Choroid plexus epithelial cell (primary cell): Measurements from ENCODE around the gene RASAL2.
A peak's percentile ranks its signal among the peaks of the same experiment; 100 is the strongest.

ENCODE experiments used
- DNase-seq: peaks from one replicate; pipeline ENCODE4 v3.0.0-alpha.2; 2010; ENCODE audit warnings: low read depth
- H3K4me3 ChIP-seq: 2 replicates; pipeline ENCODE4 v1.5.1; 2011; ENCODE audit warnings: low read depth, mild to moderate bottlenecking, control low read depth, low read length, moderate library complexity
- CTCF ChIP-seq: conservative IDR thresholded peaks from 2 replicates; pipeline ENCODE4 v1.5.1; 2011; ENCODE audit warnings: low read depth, mild to moderate bottlenecking, control low read depth, inconsistent platforms, low read length, moderate library complexity

Gene RASAL2

GRCh38 chr1:178461104-178461503, 367.2 kb downstream of the RASAL2 start:
- TF ChIP-seq CTCF, result no peak
- DNase-seq, result no peak
- no peak overlapping the region for H3K4me3 ChIP-seq

- H3K4me3 ChIP-seq, result no peak overlapping the region
- TF ChIP-seq CTCF, result no peak
- peak; percentile 44 for DNase-seq
Observed at GRCh38 chr1:178461701-178462100, 367.8 kb downstream of the RASAL2 start.

GRCh38 chr1:178464141-178464540, 370.2 kb downstream of the RASAL2 start:
- DNase-seq, result no peak
- no peak for TF ChIP-seq CTCF
- H3K4me3 ChIP-seq, result no peak overlapping the region

GRCh38 chr1:178464566-178464965, 370.7 kb downstream of the RASAL2 start:
- no peak for TF ChIP-seq CTCF
- no peak overlapping the region for H3K4me3 ChIP-seq
- no peak for DNase-seq

- TF ChIP-seq CTCF, result no peak
- peak; percentile 65 for DNase-seq
- H3K4me3 ChIP-seq, result no peak overlapping the region
Observed at GRCh38 chr1:178465011-178465410, 371.1 kb downstream of the RASAL2 start.

GRCh38 chr1:178467837-178468236, 373.9 kb downstream of the RASAL2 start:
- H3K4me3 ChIP-seq, result no peak overlapping the region
- DNase-seq, result no peak
- no peak for TF ChIP-seq CTCF

- no peak overlapping the region for H3K4me3 ChIP-seq
- no peak for DNase-seq
- no peak for TF ChIP-seq CTCF
Observed at GRCh38 chr1:178470411-178470960, 376.6 kb downstream of the RASAL2 start.
